SK-N-MC (cell line): Measurements from ENCODE around the gene DCAF4.

Experiments
- EZH2 ChIP-seq: fragments of 200-600 bp; sonication (generic); IDR thresholded peaks from one replicate; pipeline ENCODE4 v1.6.1; 2017; ENCODE audit warnings: antibody characterized with exemption
- FOXP2 ChIP-seq: optimal IDR thresholded peaks from 2 replicates; pipeline ENCODE3; 2011; ENCODE audit warnings: mild to moderate bottlenecking, moderate library complexity; ENCODE audit not compliant: insufficient read depth; ENCODE audit errors: extremely low read length, control extremely low read depth
- POLR2AphosphoS5 ChIP-seq: IDR thresholded peaks from 2 replicates; pipeline ENCODE4 v1.6.1; 2012; ENCODE audit warnings: mild to moderate bottlenecking, low read depth, low read length, borderline replicate concordance

DNA sequence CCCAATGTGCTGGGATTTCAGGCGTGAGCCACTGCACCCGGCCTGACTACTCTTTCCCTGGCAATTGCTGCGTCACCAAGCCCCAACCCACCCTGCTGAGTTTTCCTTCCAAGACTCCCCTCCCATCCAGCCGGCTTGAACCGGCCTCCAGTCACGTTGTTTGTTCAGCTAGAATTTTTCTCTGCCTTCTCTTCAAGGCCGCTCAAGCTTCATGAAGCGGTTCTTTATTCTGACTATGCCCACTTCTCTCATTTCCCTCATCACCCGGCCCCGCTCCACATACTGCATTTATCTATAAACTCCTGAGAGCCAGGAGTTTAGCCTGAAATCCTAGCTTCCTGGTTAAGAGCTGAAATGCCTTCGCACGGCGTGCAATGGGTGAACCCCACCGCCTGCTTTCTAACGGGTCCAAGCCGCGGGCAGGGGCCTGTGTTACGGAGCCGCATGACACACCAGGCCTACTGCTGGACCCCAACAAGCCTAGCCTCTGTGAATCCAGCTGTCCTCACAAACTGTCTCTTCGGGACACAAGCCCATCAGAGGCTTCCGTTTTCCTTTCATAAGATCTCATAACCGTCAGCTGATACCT lies 999 bp upstream of the DCAF4 start:
- TF ChIP-seq EZH2 (no peak), POLR2AphosphoS5 (no peak), FOXP2 (no peak)
